A549 treated with Hydrocortisone at 1 μM for 4 hours (cell line): Measurements from ENCODE around the gene ANKRD52. TPM values are rescaled to one million over a fixed set of nuclear protein-coding genes. Genes with fewer than 3 reads are reported as not detected.

ENCODE experiments used
- total RNA-seq: library from RNA; stranded (reverse); fragments of 200-300 nt; extraction: Qiagen RNA extraction; gene quantifications from 5 replicates; pipeline ENCODE4 v1.2.3, GENCODE V29; 2022

Gene ANKRD52
- total RNA-seq, result 37.4 to 45.4 TPM (median 44.6 TPM) in 5 replicates

DNA sequence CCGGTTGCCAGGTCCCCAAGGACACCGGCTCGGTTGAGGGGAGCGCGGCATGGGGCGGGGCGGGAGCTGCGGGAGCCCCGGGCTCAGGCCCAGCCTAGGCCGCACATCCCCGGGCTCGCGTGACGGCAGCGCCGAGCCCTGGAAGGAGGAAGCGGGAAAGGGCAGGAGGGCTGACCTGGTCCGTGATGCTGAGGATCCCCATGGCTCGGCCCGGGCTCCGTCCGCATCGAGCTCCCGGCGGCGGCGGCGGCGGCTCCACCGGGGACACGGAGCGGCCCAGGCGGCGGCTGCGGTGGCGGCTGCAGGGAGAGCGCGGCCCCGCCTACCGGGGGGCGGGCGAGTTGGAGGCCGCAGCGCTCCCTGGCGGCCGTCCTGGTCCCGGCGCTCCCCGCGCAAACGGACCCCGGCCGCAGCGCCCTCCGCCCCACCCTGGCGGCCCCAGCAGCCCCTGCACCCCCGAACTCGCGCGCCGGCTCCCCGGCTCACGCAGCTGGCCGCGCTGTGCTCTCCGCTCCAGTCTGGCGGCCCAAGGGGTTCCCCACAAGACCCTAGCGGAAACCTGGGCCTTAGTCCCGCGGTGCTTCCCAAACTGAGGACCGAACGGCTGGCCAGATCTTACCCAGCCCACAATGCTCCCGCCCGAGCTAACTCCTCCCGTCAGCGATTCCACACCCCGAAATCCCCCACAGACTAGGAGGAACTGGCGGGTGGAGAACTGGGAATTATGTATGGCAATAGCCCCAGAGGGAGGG, at the start of gene ANKRD52:
ANKRD52 (minus strand) TSS at position 317 of the 752 bp plus-strand sequence; CDS start at position 202, 115 bp downstream.

DNA sequence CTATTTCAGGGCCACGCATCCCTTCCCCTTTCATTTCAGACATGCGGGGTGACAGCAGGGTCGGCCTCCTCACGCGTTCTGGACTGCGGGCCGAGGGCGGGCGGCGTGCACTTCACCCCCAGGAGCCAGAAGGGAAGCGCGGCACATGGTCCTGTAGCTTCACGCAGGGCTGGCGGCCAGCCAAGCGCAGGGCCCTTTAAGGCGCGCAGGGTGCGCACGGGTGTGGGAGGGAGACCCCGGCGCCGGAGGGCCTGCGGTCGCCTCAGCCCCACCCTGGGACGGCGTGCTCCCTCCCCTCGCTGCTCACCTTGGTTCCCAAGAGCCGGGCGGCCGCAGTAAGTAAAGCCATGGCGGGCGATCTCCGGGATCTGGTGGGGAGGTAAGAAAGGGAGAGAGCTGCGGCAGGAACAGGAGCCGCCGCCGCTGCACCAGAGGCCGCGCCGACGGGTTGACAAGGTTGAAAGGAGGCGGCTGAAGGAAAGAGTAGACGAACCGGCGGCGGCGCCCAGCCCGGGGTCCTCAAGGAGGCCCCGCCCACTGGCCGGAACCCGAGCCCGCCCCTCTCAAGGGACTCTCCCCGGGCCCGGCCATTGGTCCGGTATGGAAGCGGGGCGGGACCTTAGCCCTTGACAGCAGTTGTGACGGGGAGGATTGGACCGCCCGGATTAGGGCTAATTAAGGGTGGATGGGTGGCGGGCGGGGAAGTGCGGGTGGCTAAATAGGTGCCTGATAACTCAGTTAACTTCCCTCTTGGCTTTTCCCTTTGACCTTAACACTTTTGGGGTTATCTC, 41.9 kb upstream of the ANKRD52 start, which contains the start of gene CS:
CS (minus strand) TSS at position 478 of the 791 bp plus-strand sequence; CDS start at position 349, 129 bp downstream.

DNA sequence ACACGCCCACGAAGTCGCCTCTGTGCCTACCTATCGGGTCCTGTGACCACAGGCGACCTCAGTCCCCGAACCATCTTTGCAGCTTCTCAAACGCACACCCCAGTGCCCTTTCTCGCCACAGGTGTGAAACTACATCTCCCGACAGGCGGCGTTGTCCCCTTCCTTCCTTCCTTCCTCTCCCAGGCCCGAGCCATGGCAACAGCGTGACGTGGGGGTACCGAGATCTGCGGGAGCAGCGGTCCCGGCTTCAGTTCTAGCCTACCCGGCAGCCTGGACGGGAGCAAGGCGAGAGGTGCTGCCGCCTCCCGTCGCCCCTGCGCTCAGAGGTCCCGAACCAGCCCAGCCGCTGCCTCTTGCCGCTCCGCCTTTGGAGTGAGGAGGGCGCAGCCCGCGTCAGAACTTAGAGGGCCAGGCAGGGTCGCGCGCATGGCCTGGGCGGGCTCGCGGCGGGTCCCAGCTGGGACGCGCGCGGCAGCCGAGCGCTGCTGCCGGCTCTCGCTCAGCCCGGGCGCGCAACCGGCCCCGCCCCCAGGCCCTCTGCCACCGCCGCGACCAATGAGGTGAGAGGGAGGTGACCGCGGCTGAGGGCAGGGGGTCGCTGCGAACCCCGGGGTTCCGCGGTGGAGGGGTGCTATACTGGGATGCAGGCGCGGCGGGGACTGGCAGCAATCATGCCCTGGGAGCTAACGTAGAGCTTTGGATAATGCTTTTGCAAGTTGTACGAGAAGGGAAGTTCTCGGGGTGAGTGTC, 8.7 kb upstream of the ANKRD52 start, which contains the start of gene COQ10A:
COQ10A (plus strand) TSS at position 250 of the 750 bp plus-strand sequence; CDS start at position 427, 177 bp downstream.

DNA sequence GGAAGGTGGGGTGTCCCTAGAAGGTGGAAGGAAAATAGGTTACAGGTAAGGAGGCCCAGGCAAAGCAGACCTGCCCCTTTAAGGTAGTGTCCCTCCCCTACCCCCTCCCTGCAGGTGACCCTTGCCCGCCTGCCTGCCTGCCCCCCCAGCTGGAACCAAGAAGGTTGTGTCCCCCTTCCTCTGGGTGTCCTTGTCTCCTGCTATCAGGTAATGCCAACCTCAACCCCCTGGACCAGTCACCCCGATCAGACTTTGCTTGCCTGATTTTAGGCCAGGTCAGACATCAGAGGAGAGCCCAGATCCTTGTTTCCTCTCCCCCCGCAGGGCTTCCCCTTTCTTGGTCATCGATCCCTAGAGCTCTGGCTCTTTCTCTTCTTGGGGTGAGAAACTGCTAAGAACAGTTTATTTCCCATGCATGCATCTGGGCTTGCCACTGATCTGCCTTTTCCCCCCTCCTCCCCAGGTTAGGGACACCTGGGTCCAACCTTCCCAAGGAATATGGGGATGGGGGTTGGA, 28.2 kb downstream of the ANKRD52 start, which contains the start of gene SLC39A5:
SLC39A5 (plus strand) TSS at position 136 of the 516 bp plus-strand sequence. CDS start 1,224 bp downstream, outside the sequence.

DNA sequence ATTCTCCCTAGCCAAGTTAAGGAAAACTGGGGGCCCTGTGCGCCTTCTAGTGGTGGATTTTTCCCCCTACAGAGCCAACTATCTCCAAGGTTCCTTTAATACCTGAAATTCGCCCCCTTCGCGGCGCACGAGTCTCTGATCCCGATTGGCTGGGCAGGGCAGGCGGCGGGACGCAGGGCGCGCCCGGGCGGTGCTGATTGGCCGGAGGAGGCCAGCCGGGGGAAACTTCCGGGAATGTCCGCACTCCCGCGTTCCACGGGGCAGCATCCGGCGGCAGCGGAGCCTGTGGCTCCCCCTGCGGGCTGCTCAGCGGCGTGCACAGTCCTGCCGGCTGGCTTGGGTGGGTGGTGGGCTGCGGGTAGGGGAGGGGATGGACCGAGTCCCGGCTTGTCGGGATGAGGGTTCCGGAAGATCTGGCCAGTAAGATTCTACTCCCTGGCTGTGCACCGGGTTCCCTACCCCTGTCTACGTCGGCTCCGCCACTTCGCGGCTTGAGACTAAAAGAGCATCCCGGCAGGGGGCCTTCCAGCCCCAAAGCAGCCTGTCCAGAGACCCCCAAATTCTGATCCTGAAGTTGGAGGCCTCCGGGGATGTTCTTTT, 34.0 kb downstream of the ANKRD52 start, which contains the start of gene NABP2:
NABP2 (plus strand) TSS at position 241 of the 600 bp plus-strand sequence. CDS start 515 bp downstream, outside the sequence.

DNA sequence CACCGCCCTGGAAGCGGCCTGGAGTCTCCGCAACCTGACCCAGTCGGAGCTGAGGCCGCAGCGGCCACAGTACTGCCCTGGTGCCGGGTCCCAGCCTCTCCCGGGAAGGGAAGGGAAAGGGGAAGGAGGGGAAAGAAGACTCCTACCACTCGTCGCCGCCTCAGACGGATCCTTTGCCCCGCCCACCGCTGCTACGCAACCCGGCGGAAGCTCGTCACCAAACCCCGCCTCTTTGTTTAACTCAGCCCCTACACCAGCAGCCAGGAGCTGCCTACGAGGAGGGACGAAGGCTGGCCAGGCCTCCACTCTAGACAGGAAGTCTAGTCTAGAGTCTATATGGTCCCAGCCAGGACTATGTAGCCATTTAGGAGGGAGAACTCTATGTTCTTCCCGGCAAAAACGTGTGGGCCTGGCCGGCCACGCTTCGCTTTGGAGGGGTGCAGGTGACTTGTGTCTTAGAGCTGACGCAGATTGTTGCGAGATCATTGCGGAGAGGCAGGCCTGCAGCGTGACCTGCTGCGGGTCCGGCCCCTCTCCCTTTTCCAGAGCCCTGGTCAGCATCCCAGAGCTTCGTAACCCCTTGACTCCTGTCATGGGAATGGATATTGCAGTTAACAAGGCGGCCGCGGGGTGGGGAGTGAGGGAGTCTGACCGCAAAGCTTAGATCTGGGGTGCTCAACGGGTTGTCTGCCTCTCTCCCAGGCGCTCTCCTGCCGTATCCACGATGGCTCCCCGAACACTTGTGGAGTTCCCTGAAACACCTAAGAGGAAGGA, 36.2 kb downstream of the ANKRD52 start, which contains the start of gene RNF41:
RNF41 (minus strand) TSS at position 166 of the 774 bp plus-strand sequence. CDS start 7,875 bp downstream, outside the sequence.

DNA sequence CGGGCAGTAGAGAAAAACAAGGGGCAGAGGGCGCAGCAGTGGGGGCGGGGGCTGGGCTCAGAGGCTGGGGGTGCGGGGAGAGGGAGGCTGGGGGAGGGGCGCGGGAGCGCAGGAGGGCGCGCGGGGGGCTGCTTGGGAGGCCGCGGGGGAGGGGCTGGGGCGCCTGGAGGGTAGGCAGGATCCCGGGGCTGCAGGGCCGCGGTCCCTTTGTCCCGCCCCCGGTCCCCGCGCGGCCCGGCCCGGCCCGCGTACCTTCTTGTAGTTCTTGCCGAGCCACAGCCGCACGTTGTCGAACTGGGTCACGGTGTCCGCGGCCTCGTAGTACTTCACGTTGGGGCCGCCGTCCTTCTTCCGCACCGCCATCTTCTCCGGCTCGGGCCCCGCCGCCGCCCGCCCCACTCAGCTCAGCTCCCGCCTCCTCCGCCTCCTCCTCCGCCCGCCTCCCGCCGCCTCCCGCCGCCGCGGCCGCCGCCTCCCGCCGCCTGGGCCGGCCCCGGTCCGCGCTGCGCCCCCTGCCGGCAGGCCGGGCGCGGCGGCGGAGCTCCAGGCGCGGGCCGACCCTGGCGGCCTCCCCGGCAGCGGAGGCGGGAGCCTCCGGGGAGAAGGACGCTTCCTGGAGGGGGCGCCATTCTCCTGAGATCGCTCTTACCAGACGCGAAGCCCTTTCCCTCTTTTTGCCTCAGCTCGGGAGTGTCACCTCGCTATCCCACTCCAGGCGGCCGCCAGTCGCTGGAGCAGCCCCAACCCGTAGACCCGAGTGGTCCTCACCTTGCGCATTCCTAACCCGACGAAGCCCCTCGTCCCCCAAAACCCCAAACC, 68.9 kb downstream of the ANKRD52 start, which contains the start of gene SMARCC2:
SMARCC2 (minus strand) TSS at position 385 of the 819 bp plus-strand sequence; CDS start at position 363, 22 bp downstream.

Other genes with a start within 250 kb of the ANKRD52 start
- 2.2 to 2.8 TPM (median 2.6 TPM) in 5 replicates for gene IKZF4, start 237.3 kb downstream of the ANKRD52 start, total RNA-seq
- 493 to 887 TPM (median 760 TPM) in 5 replicates for gene RPS26, start 216.5 kb downstream of the ANKRD52 start, total RNA-seq
- gene ERBB3, start 178.2 kb downstream of the ANKRD52 start, total RNA-seq, result 0.78 to 1.5 TPM (median 1.1 TPM) in 5 replicates
- gene PA2G4, start 153.8 kb downstream of the ANKRD52 start, total RNA-seq, result 268 to 375 TPM (median 283 TPM) in 5 replicates
- gene RPL41, start 141.8 kb downstream of the ANKRD52 start, total RNA-seq, result 4,103 to 6,224 TPM (median 5,662 TPM) in 5 replicates
- 2.9 to 3.6 TPM (median 3.1 TPM) in 5 replicates for gene ZC3H10, start 140.1 kb downstream of the ANKRD52 start, total RNA-seq
- 63.6 to 69.7 TPM (median 65.9 TPM) in 5 replicates for gene ESYT1, start 130.1 kb downstream of the ANKRD52 start, total RNA-seq
- 66.8 to 83.8 TPM (median 78.9 TPM) in 5 replicates for gene MYL6B, start 105.8 kb downstream of the ANKRD52 start, total RNA-seq
- gene MYL6, start 100.0 kb downstream of the ANKRD52 start, total RNA-seq, result 2,179 to 2,596 TPM (median 2,229 TPM) in 5 replicates
- 28.4 to 36.2 TPM (median 33.1 TPM) in 5 replicates for gene SMARCC2, start 68.9 kb downstream of the ANKRD52 start, total RNA-seq
- 22.2 to 30.8 TPM (median 25.8 TPM) in 5 replicates for gene RNF41, start 36.5 kb downstream of the ANKRD52 start, total RNA-seq
- gene NABP2, start 34.0 kb downstream of the ANKRD52 start, total RNA-seq, result 55.6 to 63.2 TPM (median 62.6 TPM) in 5 replicates
- gene SLC39A5, start 28.3 kb downstream of the ANKRD52 start, total RNA-seq, result not detected in 5 replicates
- 14.2 to 16.2 TPM (median 15.9 TPM) in 5 replicates for gene COQ10A, start 8.6 kb upstream of the ANKRD52 start, total RNA-seq
- gene CS, start 41.9 kb upstream of the ANKRD52 start, total RNA-seq, result 150 to 202 TPM (median 152 TPM) in 5 replicates
- gene CNPY2, start 57.6 kb upstream of the ANKRD52 start, total RNA-seq, result 91.7 to 148 TPM (median 140 TPM) in 5 replicates
- 13.6 to 17.4 TPM (median 14.0 TPM) in 5 replicates for gene PAN2, start 75.6 kb upstream of the ANKRD52 start, total RNA-seq
- gene IL23A, start 80.5 kb upstream of the ANKRD52 start, total RNA-seq, result 0.43 to 0.69 TPM (median 0.53 TPM) in 5 replicates
- 10.4 to 14.3 TPM (median 12.1 TPM) in 5 replicates for gene STAT2, start 101.7 kb upstream of the ANKRD52 start, total RNA-seq
- not detected in 5 replicates for gene APOF, start 104.5 kb upstream of the ANKRD52 start, total RNA-seq
- 33.4 to 38.2 TPM (median 36.3 TPM) in 5 replicates for gene TIMELESS, start 191.0 kb upstream of the ANKRD52 start, total RNA-seq
- gene MIP, start 196.3 kb upstream of the ANKRD52 start, total RNA-seq, result 0.10 to 0.22 TPM (median 0.20 TPM) in 3 of 5 replicates, not detected in the others
- 1.7 to 2.1 TPM (median 1.9 TPM) in 5 replicates for gene SPRYD4, start 210.2 kb upstream of the ANKRD52 start, total RNA-seq
- 0.13 to 0.31 TPM (median 0.21 TPM) in 5 replicates for gene GLS2, start 229.8 kb upstream of the ANKRD52 start, total RNA-seq